Kidney glomerular epithelial cell (primary cell): Measurements from ENCODE around the gene ERC1.

Experiments used
- DNase-seq: peaks from one replicate; lab custom pipeline; 2025; lab: John Stamatoyannopoulos, UW

ERC1 gene

GRCh38 chr12:1515428-1515827 is 524.4 kb downstream of the ERC1 start:
- no peak for DNase-seq

GRCh38 chr12:1517007-1517406 is 526.0 kb downstream of the ERC1 start:
- DNase-seq: peak; percentile 9

DNA sequence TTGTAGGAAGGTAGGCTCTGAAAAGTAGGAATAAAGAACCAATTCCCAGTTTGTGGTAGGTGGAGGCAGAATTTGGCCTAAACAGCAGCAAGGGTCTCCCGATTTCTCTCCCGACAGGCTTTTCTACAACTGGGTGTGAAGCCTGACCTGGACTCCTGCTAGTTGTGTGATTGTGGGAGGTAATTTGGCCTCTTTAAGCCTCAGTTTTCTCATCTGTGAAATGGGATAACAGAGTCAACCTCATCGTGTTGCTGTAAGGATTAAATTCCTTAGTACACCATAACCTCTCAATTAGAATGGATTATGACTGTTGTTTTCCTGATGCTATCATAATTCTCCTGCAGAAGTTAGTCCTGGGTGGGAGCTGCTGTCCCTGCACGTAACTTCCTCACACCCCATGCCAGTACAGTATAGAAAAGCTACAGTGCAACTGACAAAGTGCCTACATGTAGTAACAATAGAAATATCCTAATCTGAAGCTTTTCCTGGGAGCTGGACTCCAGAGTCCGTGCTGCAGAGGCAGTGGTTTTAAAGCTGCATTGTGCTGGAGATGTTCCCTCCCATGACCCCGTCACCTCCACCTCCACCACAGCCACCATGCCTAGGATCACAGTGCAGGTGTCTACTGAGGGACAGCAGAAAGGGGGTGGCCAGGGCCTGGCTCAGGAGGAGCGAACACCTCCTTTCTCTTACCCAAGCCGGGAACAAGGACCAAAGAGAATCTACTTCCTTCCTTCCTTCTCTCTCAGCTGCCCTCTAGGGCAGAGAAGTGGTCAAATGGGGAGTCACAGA is 526.9 kb downstream of the ERC1 start:
- no peak for DNase-seq

DNA sequence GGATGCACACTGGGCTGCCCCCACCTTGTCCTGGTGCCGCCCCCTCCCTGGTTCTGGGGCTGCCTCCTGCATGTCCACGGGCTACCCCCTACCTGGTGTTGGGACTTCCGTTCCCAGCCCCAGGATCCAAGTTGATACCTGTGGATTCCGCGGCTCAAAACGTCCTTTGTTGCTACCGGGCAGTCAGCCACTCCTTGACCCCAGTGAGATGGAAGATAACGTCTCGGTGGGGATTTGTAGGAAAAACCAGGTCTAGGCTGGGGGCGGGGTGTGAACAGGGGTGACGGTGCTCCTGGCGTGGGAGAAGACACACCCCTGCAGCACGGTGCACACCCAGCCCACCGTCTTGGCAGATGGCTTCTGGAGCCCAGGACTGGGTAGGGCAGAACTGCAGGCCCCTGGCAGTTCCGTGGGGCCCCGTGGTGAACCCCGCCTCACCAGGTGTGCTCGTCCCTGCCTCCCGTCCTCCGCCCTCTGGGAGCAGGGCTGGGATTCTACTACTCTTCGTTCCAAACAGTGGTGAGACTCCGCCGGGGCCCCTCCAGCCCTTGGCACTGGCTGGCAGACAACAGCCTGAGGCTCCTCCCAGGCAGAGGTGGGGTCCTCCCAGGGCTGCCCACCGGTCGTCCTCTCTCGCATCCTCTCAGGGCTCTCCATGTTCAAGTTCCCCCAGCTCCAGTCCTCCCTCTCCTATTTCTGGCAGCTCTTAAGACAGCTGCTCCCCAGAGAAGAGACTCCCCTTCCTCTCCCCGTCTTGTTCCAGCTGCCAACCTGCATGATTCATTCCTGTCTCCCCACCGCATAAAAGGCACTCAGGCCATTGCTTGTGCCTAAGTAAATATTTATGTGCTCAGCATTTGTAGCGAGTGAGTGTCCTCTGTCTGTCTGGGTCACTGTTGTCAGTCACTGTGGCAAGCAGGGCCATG is 527.8 kb downstream of the ERC1 start:
- peak; percentile 84 for DNase-seq

GRCh38 chr12:1519642-1520041 is 528.6 kb downstream of the ERC1 start:
- DNase-seq: no peak

DNA sequence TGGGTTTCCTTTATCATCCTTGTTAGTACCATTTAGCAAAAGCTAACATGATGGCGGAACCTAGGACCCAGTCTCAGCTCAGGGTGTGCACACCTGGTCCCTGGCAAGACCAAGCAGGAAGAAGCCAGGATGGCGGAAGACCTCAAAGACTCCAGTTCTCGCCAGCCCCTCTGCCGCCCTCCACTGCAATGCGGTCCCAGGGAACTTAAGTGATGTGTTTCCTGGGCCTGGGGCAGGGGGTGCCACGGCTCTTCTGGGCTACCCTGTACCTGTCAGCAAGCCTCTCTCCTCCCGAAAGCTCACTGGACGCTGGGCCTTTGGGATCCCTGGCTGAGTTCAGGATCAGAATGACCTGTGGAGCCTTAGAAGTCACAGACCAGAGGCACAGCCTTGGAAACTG is 532.0 kb downstream of the ERC1 start:
- no peak for DNase-seq

- DNase-seq: no peak
Measured at GRCh38 chr12:1523558-1524050, 532.6 kb downstream of the ERC1 start.

DNA sequence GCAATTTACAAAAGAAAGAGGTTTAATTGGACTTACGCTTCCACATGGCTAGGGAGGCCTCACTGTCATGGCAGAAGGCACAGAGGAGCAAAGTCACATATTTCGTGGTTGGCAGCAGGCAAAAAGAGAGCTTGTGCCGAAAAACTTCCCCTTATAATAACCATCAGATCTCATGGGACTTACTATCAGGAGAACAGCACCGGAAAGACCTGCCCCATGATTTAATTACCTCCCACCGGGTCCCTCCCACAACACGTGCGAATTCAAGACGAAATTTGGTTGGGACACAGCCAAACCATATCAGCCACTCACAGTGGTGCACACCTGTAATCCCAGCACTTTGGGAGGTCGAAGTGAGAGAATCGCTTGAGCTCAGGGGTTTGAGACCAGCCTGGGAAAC is 534.8 kb downstream of the ERC1 start:
- DNase-seq: no peak

- DNase-seq: peak; percentile 73
Measured at GRCh38 chr12:1527789-1528188, 536.8 kb downstream of the ERC1 start.

GRCh38 chr12:1528791-1529190 is 537.8 kb downstream of the ERC1 start:
- no peak for DNase-seq

DNA sequence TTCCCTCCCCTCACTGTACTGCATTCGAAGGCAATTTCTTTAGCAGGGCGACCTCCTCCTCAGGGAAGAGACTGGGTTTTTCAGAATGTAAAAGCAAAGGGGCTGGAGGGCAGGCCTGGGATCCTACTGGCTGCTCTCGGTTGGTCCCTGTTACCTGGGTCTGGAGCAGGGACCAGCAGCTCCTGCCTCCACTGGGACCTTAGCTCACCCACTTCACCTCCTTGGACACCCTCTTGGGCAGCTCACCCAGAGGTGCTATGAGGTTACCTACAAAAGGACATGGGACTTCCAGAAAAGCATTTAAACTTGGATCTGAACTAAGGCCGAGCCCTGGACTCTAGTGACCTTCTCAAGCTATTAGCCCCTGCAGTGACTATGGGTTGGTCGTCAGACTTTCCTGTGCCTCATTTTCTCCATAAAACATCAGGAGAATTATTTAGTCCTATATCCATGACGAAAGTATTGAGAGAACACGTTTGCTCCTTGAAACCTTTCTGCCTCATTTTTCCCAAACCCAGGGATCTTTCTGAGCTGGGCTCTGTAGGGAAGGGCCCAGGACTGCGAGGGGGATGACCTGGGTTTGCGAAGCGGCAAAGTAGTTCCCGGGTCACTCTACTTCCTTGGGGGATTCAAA is 538.3 kb downstream of the ERC1 start:
- DNase-seq: no peak

- no peak for DNase-seq
Measured at GRCh38 chr12:1529862-1530591, 539.0 kb downstream of the ERC1 start.

GRCh38 chr12:1530592-1531152 is 539.6 kb downstream of the ERC1 start:
- no peak for DNase-seq

DNA sequence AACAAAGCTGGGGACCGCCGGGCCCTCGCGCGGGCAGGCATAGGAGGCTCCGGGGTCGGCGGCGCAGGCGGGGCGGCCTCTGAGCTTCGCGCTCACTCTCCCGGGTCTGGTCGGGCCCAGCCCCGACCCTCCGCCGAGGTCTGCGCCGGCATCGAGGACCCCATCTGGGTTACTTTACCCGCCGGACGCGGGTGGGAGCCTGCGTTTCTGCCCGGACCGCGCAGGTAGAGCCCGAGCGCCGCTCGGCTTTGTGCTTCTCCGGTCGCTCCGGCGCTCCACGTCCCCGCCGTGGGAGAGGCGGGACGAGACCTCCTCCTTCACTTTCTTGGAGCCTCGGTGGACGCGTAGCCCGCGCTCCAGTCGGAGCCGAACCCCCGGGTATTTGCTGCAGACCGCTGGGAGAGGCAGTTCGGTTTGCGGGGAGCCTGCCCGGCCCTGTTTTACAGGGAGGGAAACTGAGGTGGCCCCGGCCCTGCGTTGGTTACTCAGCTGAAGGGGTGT is 540.2 kb downstream of the ERC1 start:
- no peak for DNase-seq

DNA sequence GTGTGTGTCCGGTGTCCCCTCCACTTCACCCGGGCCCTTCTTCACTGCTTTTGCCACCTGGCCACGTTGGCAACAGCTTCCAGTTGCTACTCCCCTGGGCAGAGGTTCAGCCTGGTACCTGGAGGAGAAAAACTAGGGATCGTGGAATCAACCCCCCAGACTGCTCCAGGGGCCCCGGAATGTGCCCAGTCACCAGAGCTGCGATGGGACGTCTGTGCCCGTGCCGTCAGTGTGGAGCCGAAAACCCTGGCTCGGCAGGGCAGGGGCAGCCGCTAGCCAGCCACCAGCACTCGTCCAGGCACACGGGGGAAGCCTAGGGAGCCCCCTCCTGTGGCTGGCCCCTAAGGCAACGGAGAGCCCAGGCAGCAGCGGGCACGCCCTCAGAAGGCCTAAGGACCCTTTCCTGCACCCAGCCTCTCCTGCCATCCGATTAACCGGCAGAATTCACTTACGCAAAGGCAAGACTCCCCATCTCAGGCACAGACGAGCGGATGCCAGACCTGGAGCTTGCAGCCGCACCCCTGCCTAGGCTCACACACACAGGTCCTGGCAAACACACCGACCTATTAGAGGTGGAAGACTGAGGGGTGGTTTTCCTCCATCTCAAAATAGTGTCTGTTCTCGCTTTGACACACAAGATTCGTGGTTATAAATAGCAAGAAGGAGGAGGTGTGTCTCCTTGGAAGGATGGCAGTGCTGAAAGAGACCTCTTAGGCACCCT is 540.8 kb downstream of the ERC1 start:
- no peak for DNase-seq

GRCh38 chr12:1532375-1533165 is 541.5 kb downstream of the ERC1 start:
- DNase-seq: no peak

DNA sequence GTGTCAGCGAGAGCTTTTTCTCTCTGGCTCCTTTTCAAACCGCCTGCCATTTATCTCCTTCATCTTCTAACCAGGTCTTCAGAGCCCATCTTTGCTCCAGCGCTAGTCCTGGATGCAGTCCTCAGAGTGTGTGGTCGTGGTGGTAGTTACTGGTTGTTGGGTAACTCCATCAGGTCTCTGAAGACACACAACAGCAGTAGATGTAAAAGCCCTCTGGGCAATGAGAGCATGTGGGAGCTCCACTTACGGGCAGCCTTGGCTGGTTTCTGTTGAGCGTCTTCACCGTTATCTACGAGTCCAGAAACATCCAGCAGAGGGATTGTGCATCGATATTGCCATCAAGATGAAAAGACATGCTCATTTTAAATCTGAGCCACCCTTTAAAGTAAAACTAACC is 542.2 kb downstream of the ERC1 start:
- DNase-seq: no peak

- peak; percentile 9 for DNase-seq
Measured at GRCh38 chr12:1533602-1534304, 542.7 kb downstream of the ERC1 start.

GRCh38 chr12:1534748-1535147 is 543.7 kb downstream of the ERC1 start:
- no peak for DNase-seq
